HG03521 (cell line): ENCODE data around the gene ARHGEF6.
"Not testable (repeated sequence)": the region's sequence is repeated elsewhere in the genome, so short reads cannot be mapped to it uniquely, and the experiment has no call there.

Experiments used
- ATAC-seq: cut with Tn5 transposase; IDR thresholded peaks from one replicate; pipeline ENCODE4 v1.9.1; 2021; ENCODE audit warnings: mild to moderate bottlenecking, moderate library complexity; ENCODE audit not compliant: unreplicated experiment

Gene ARHGEF6

DNA sequence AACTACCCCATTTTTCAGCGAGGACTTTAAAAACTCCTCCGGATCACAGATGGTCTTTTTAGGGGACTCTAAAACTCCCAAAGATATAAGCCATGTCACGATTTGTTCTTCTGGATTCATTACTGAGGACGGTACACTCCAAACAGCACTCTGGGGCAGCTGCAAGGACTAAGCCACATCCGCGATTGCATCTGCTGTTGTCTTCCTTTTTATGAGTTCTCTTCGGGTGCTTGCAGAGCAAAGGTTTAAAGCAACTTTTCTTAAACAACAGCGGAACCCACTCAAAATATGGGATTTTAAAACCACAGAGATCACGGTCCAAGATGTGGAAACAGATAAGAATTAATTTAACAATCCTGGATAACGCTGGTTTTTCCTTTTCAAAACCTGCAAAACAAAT lies at the start of gene ARHGEF6:
Gene ARHGEF6, minus strand, starts transcription at position 170 of the 400 bp plus-strand sequence. Its CDS starts 50 bp downstream, at position 120.
- ATAC-seq = no peak

DNA sequence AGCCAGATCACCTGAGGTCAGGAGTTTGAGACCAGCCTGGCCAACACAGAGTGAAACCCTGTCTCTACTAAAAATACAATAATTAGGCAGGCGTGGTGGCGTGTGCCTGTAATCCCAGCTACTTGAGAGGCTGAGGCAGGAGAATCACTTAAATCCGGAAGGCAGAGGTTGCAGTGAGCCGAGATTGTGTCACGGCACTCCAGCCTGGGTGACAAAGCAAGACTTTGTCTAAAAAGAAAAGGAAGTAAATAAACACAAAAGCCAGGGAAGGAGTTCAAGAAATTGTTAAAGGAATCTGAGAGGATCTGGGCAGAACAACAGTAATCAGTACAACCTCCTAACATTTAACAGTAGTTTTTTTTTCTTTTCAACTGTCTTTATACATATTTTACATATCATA lies 48.7 kb upstream of the ARHGEF6 start:
- no peak for ATAC-seq

DNA sequence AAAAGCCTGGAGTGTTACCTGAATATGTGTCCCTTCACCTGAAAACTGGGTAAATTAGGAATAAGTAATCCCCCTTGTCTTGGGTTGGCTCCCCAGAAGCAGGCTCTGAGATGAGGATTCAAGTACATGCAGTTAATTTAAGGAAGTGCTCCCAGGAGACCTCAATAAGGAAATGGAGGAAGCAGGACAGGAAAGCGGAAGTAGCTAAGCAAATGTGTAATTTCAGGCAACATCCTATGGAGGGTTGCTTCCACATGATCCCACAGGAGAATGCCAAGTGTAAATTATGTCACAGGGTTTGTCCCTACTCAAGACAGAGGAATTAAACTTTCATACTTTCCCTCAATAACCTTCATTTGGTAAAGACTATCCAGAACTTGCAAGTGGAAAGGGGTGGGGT lies 48.1 kb upstream of the ARHGEF6 start:
- no peak for ATAC-seq

GRCh38 chrX:136827026-136827425 lies 46.3 kb upstream of the ARHGEF6 start:
- ATAC-seq = no peak

DNA sequence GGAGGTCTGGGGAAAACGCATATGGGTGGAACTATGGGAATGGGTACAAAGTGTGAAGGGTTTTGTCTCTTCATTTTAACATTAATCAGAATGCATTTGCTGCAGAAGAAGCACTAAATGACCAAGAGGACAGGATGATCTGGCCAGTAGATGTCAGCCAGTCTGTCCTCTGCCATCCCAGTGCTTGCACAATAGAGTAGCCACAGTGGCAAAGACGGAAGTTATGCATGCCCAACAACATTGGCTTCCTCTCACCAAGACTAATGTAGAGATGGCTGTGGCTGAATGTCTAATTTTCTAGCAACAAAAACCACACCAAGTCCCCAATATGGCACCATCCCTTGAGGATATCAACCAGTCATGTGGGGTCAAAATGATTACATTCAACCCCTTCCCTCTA lies 45.0 kb upstream of the ARHGEF6 start:
- ATAC-seq = no peak

- ATAC-seq = no peak
Observed at GRCh38 chrX:136823175-136823574, 42.4 kb upstream of the ARHGEF6 start.

GRCh38 chrX:136822337-136823095 lies 41.8 kb upstream of the ARHGEF6 start:
- no peak for ATAC-seq

- ATAC-seq = not testable (repeated sequence)
Observed at GRCh38 chrX:136819756-136820155, 39.0 kb upstream of the ARHGEF6 start.

DNA sequence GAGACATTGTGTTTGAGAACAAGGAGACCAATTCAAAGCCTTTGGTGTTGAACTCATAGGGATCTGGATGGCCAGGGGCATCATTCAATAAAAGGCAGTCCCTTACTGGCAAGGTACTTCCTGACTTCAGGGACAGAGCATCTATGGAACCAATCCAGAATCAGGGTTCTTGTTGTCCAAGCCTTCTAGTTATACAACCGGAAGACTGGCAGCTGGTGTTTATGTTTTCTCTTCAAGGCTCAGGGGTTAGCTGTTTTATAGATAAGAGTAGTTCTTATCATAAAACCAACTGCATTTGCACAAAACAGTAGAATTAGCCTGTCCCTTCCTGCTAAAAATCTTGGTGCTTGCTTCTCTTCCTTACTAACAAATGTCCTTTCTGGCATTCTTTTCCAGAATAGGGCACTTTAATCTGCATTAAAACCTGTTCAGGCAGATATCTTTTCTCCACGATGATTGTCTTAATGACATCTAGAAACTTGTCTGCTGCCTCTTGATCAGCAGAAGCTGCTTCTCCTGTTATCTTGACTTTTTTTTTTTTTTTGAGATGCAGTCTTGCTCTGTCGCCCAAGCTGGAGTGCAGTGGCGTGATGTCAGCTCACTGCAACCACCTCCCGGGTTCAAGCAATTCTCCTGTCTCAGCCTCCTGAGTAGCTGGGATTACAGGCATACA lies 38.4 kb upstream of the ARHGEF6 start:
- ATAC-seq = no peak

- no peak for ATAC-seq
Observed at GRCh38 chrX:136816975-136817374, 36.2 kb upstream of the ARHGEF6 start.

- ATAC-seq = no peak
Observed at GRCh38 chrX:136814847-136815750, 34.4 kb upstream of the ARHGEF6 start.

GRCh38 chrX:136812286-136812685 lies 31.6 kb upstream of the ARHGEF6 start:
- ATAC-seq = no peak

DNA sequence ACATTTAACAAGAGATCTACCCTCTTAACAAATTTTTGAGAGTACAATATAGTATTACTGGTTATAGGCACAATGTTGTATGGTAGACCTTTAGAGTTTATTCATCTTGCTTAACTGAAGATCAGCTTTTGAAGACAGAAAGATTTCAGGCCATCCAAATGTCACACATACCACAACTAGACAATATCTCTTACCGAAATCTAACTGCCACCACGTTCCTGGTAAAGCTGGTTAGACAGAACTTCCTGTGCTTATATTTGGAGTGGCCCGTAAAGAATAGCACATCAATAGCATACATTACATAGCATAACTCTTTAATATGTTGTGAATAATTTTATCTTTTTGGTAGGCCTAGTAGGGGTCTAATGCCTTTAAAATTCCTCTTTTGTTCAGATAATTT lies 29.8 kb upstream of the ARHGEF6 start:
- ATAC-seq = no peak

- ATAC-seq = no peak
Observed at GRCh38 chrX:136806891-136807410, 26.2 kb upstream of the ARHGEF6 start.

- ATAC-seq = no peak
Observed at GRCh38 chrX:136802515-136802914, 21.8 kb upstream of the ARHGEF6 start.

DNA sequence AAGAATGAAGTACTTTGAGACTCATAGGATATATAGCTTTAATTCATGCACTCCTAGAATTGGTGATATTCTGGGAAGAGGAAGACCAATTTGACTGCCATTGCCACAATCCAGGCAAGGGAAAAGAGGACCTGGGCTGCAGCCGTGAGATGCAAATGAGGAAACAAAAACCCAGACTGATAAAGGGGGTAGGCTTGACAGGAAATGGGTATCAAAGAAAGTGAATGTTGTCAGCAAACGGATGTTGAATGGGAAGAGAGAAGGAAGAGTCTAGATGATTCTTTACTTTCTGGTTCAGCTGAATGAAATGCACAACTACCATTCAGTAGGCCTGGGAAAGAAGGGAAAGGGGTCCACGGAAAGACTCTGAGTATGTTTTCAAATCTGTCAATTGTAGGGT lies 17.1 kb upstream of the ARHGEF6 start:
- no peak for ATAC-seq

GRCh38 chrX:136795132-136795531 lies 14.4 kb upstream of the ARHGEF6 start:
- ATAC-seq = not testable (repeated sequence)

DNA sequence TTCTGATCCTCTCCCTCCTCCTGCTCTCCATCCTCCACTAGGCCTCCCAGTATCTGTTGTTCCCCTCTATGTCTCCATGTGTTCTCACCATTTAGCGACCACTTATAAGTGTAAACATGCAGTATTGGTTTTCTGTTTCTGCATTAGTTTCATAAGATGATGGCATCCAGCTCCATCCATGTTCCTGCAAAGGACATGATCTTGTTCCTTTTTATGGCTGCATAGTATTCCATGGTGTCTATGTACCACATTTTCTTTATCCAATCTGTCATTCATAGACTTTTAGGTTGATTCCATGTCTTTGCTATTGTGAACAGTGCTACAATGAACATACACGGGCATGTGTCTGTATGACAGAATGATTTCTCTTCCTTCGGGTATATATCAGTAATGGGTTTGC lies 13.9 kb upstream of the ARHGEF6 start:
- ATAC-seq = not testable (repeated sequence)

GRCh38 chrX:136794080-136794479 lies 13.3 kb upstream of the ARHGEF6 start:
- no peak for ATAC-seq

DNA sequence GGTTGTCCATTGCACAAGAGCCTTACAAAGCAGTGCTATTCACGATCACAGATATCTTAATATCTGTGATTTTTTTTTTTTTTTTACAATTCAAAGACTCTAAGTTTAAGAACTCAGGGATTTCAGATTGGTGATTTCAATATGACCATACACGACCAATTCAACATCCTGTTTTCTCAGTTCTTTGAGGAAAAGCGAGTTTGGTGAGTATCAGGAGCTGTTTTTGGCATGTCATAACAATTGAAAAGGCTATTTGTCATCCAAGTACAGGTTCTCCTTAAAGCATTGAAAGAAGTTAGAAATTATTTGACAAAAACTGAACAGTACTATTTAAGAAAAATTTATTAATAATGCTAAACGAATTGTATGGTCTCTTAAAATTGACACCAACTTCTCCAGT lies 9.1 kb upstream of the ARHGEF6 start:
- ATAC-seq = no peak

GRCh38 chrX:136784231-136784630 lies 3.5 kb upstream of the ARHGEF6 start:
- ATAC-seq = no peak
